Measurements from ENCODE around the gene CPLX3. TPM values are rescaled to one million over a fixed set of nuclear protein-coding genes. Genes with fewer than 3 reads are reported as not detected.

The CPLX3 gene
- total RNA-seq, 8 experiments from 2014 or later, result 0.11 to 0.66 (median 0.32) TPM; not detected in 1

GRCh38 chr15:74839526-74840395 is 13.3 kb downstream of the CPLX3 start:
- no peak overlapping the region for H3K4me3 ChIP-seq
- 60 to 90% (median 69%) methylated on average over 2 to 9 of the region's 31 CpGs; no CpG with 5 or more reads in 5 of the 10 experiments for WGBS, 10 experiments
- peaks cover 17% of the 10 kb centered on the region in 2 donors for H3K4me1 ChIP-seq (replicated peaks in 1 of 2)
- in situ Hi-C loops (cut with MboI; ENCODE audit: low pct_unique_long_range_greater_than_20kb in 2 of 9, low sequenced_read_pairs in 9 of 9, unreplicated experiment in 9 of 9), result no loop called here
- no peak overlapping the region for H3K27ac ChIP-seq
- ATAC-seq (replicated peaks in 6 of 8), result no peak

GRCh38 chr15:74840851-74841775 is 14.7 kb downstream of the CPLX3 start:
- WGBS, 10 experiments, result 67 to 100% (median 88%) methylated on average over 1 to 6 of the region's 9 CpGs; no CpG with 5 or more reads in 7 of the 10 experiments
- in situ Hi-C loops (cut with MboI; ENCODE audit: low pct_unique_long_range_greater_than_20kb in 2 of 9, low sequenced_read_pairs in 9 of 9, unreplicated experiment in 9 of 9), result no loop called here
- ATAC-seq (replicated peaks in 6 of 8), result no peak
- no peak overlapping the region for H3K27ac ChIP-seq
- peaks cover 17% of the 10 kb centered on the region in 2 donors for H3K4me1 ChIP-seq (replicated peaks in 1 of 2)
- no peak overlapping the region for H3K4me3 ChIP-seq

GRCh38 chr15:74841891-74842373 is 15.5 kb downstream of the CPLX3 start:
- ATAC-seq (replicated peaks in 6 of 8), result no peak
- Histone ChIP-seq H3K4me3 (peak overlapping the region; percentile 65 to 94 (median 85)), H3K27ac (peak overlapping the region in 1 of 2 donors; percentile 86), H3K4me1 (replicated peaks in 1 of 2) (peaks cover 17% of the 10 kb centered on the region in 2 donors)
- in situ Hi-C loops (cut with MboI; ENCODE audit: low pct_unique_long_range_greater_than_20kb in 2 of 9, low sequenced_read_pairs in 9 of 9, unreplicated experiment in 9 of 9), result no loop called here
- 60 to 86% methylated on average over 2 to 7 of the region's 14 CpGs; no CpG with 5 or more reads in 8 of the 10 experiments for WGBS, 10 experiments

- peak; percentile 85 to 93 (median 91) for ATAC-seq (replicated peaks in 6 of 8)
- 0 to 1% (median 0%) methylated on average over 1 to 21 of the region's 84 CpGs; no CpG with 5 or more reads in 6 of the 10 experiments for WGBS, 10 experiments
- peak within 1 kb of the TSS; percentile 65 to 94 (median 85) for H3K4me3 ChIP-seq
- peaks cover 17% of the 10 kb centered on the region in 2 donors for H3K4me1 ChIP-seq (replicated peaks in 1 of 2)
- peak within 1 kb of the TSS; percentile 72 to 86 for H3K27ac ChIP-seq
- in situ Hi-C loops (cut with MboI; ENCODE audit: low pct_unique_long_range_greater_than_20kb in 2 of 9, low sequenced_read_pairs in 9 of 9, unreplicated experiment in 9 of 9), result no loop called here
Observed at GRCh38 chr15:74842581-74843444, 16.4 kb downstream of the CPLX3 start, which contains the start of gene ULK3. Gene ULK3 (minus strand): TSS chr15:74843156. CDS start chr15:74843105, 51 bp downstream.

GRCh38 chr15:74843445-74843828 is 17.0 kb downstream of the CPLX3 start:
- H3K4me3 ChIP-seq, result peak overlapping the region; percentile 65 to 94 (median 85)
- 0 to 100% (median 72%) methylated on average over 1 to 9 of the region's 18 CpGs; no CpG with 5 or more reads in 3 of the 10 experiments for WGBS, 10 experiments
- in situ Hi-C loops (cut with MboI; ENCODE audit: low pct_unique_long_range_greater_than_20kb in 2 of 9, low sequenced_read_pairs in 9 of 9, unreplicated experiment in 9 of 9), result no loop called here
- ATAC-seq (replicated peaks in 6 of 8), result no peak
- H3K4me1 ChIP-seq (replicated peaks in 1 of 2), result peaks cover 17% of the 10 kb centered on the region in 2 donors
- peak overlapping the region; percentile 72 to 86 for H3K27ac ChIP-seq

- H3K27ac ChIP-seq, result peak overlapping the region; percentile 72 to 86
- H3K4me1 ChIP-seq (replicated peaks in 1 of 2), result peaks cover 17% of the 10 kb centered on the region in 2 donors
- 20 to 90% (median 43%) methylated on average over 1 to 3 of the region's 12 CpGs; no CpG with 5 or more reads in 5 of the 10 experiments for WGBS, 10 experiments
- ATAC-seq (replicated peaks in 6 of 8), result no peak
- in situ Hi-C loops (cut with MboI; ENCODE audit: low pct_unique_long_range_greater_than_20kb in 2 of 9, low sequenced_read_pairs in 9 of 9, unreplicated experiment in 9 of 9), result no loop called here
- H3K4me3 ChIP-seq, result peak overlapping the region in 3 of 5 donors; percentile 77 to 94 (median 85)
Observed at GRCh38 chr15:74843891-74844299, 17.5 kb downstream of the CPLX3 start.

- no peak for ATAC-seq (replicated peaks in 6 of 8)
- in situ Hi-C loops (cut with MboI; ENCODE audit: low pct_unique_long_range_greater_than_20kb in 2 of 9, low sequenced_read_pairs in 9 of 9, unreplicated experiment in 9 of 9), result no loop called here
- Histone ChIP-seq H3K4me3 (no peak overlapping the region), H3K4me1 (replicated peaks in 1 of 2) (peaks cover 17% of the 10 kb centered on the region in 2 donors), H3K27ac (no peak overlapping the region)
- WGBS, 10 experiments, result 45 to 100% (median 83%) methylated on average over 1 to 4 of the region's 12 CpGs; no CpG with 5 or more reads in 3 of the 10 experiments
Observed at GRCh38 chr15:74844319-74845207, 18.1 kb downstream of the CPLX3 start.

GRCh38 chr15:74845208-74845568 is 18.8 kb downstream of the CPLX3 start:
- in situ Hi-C loops (cut with MboI; ENCODE audit: low pct_unique_long_range_greater_than_20kb in 2 of 9, low sequenced_read_pairs in 9 of 9, unreplicated experiment in 9 of 9), result no loop called here
- ATAC-seq (replicated peaks in 6 of 8), result no peak
- H3K4me1 ChIP-seq (replicated peaks in 1 of 2), result peaks cover 17% of the 10 kb centered on the region in 2 donors
- no peak overlapping the region for H3K27ac ChIP-seq
- 80 to 100% methylated on average over 1 of the region's 5 CpGs; no CpG with 5 or more reads in 8 of the 10 experiments for WGBS, 10 experiments
- no peak overlapping the region for H3K4me3 ChIP-seq

GRCh38 chr15:74845581-74845980 is 19.2 kb downstream of the CPLX3 start:
- in situ Hi-C loops (cut with MboI; ENCODE audit: low pct_unique_long_range_greater_than_20kb in 2 of 9, low sequenced_read_pairs in 9 of 9, unreplicated experiment in 9 of 9), result no loop called here
- WGBS, 10 experiments, result 40 to 100% (median 95%) methylated on average over 1 to 3 of the region's 4 CpGs; no CpG with 5 or more reads in 6 of the 10 experiments
- Histone ChIP-seq H3K4me3 (no peak overlapping the region), H3K27ac (no peak overlapping the region), H3K4me1 (replicated peaks in 1 of 2) (peaks cover 17% of the 10 kb centered on the region in 2 donors)
- no peak for ATAC-seq (replicated peaks in 6 of 8)

GRCh38 chr15:74847432-74847831 is 21.0 kb downstream of the CPLX3 start:
- H3K27ac ChIP-seq, result no peak overlapping the region
- ATAC-seq (replicated peaks in 6 of 8), result no peak
- H3K4me3 ChIP-seq, result no peak overlapping the region
- 67 to 100% (median 100%) methylated on average over 1 to 2 of the region's 3 CpGs; no CpG with 5 or more reads in 2 of the 10 experiments for WGBS, 10 experiments
- H3K4me1 ChIP-seq (replicated peaks in 1 of 2), result peaks cover 9 to 11% of the 10 kb centered on the region in 2 donors
- in situ Hi-C loops (cut with MboI; ENCODE audit: low pct_unique_long_range_greater_than_20kb in 2 of 9, low sequenced_read_pairs in 9 of 9, unreplicated experiment in 9 of 9), result no loop called here

- in situ Hi-C loops (cut with MboI; ENCODE audit: low pct_unique_long_range_greater_than_20kb in 2 of 9, low sequenced_read_pairs in 9 of 9, unreplicated experiment in 9 of 9), result no loop called here
- Histone ChIP-seq H3K4me3 (no peak overlapping the region), H3K27ac (no peak overlapping the region), H3K4me1 (replicated peaks in 1 of 2) (no peaks in the 10 kb centered on the region)
- 95 to 100% (median 100%) methylated on average over 2 to 4 of the region's 4 CpGs; no CpG with 5 or more reads in 6 of the 10 experiments for WGBS, 10 experiments
- no peak for ATAC-seq (replicated peaks in 6 of 8)
Observed at GRCh38 chr15:74850393-74850792, 24.0 kb downstream of the CPLX3 start.

All from motor neuron (in vitro differentiated cells).